CD14-positive monocyte (primary cell): ENCODE results near the gene MAGI3. TPM values are rescaled to one million over a fixed set of nuclear protein-coding genes. Genes with fewer than 3 reads are reported as not detected.
A peak's percentile ranks its signal among the peaks of the same experiment; 100 is the strongest.

Experiments
- DNase-seq, 3 donors: peaks; one replicate each; pipeline ENCODE4 v3.0.0-alpha.2; 2011 to 2022
- H2AFZ ChIP-seq: 2 replicates; pipeline ENCODE4 v1.6.0; 2012; ENCODE audit warnings: mild to moderate bottlenecking, low read depth, low read length, inconsistent platforms; ENCODE audit not compliant: insufficient read depth, poor library complexity, severe bottlenecking
- H3K27ac ChIP-seq, 2 donors: 1 replicate in 1 of 2; 2 replicates in 1 of 2; pipeline ENCODE4 v1.5.1; 2012 to 2013; ENCODE audit warnings: low read length in 2 of 2, control low read depth in 1 of 2, inconsistent platforms in 1 of 2, low read depth in 1 of 2, mild to moderate bottlenecking in 1 of 2
- H3K27me3 ChIP-seq, 2 donors: one replicate each; pipeline versions ENCODE4 v1.6.0 to v1.6.1; 2011 to 2013; ENCODE audit warnings: low read length in 2 of 2; ENCODE audit not compliant: control insufficient read depth in 2 of 2, insufficient read depth in 2 of 2
- H3K36me3 ChIP-seq, 2 donors: replicated peaks in 1 of 2; 1 replicate in 1 of 2; 2 replicates in 1 of 2; pipeline versions ENCODE4 v1.5.1 to v1.6.1; 2012 to 2013; ENCODE audit warnings: low read length in 2 of 2, control low read depth in 1 of 2, inconsistent platforms in 1 of 2, mild to moderate bottlenecking in 1 of 2; ENCODE audit not compliant: insufficient read depth in 2 of 2, control insufficient read depth in 1 of 2
- H3K4me1 ChIP-seq, 2 donors: 1 replicate in 1 of 2; 2 replicates in 1 of 2; pipeline versions ENCODE4 v1.5.1 to v1.6.1; 2012 to 2013; ENCODE audit warnings: low read length in 2 of 2, control low read depth in 1 of 2, inconsistent platforms in 1 of 2, mild to moderate bottlenecking in 1 of 2, moderate library complexity in 1 of 2; ENCODE audit not compliant: insufficient read depth in 2 of 2, control insufficient read depth in 1 of 2
- H3K4me2 ChIP-seq: replicated peaks from 2 replicates; pipeline ENCODE3; 2012; ENCODE audit warnings: low read length, moderate library complexity, mild to moderate bottlenecking; ENCODE audit not compliant: poor library complexity, severe bottlenecking; ENCODE audit errors: extremely low read depth
- H3K4me3 ChIP-seq, 3 experiments: fragments of 200-600 bp in 1 of 3; sonication (generic) in 1 of 3; replicated peaks in 1 of 3; 1 replicate in 2 of 3; 2 replicates in 1 of 3; pipeline ENCODE4 v1.5.1; 2011 to 2013; ENCODE audit warnings: low read length in 3 of 3, mild to moderate bottlenecking in 3 of 3, control low read depth in 2 of 3, low read depth in 2 of 3, inconsistent platforms in 1 of 3, moderate library complexity in 1 of 3
- H3K79me2 ChIP-seq: 2 replicates; pipeline ENCODE4 v1.6.0; 2012; ENCODE audit warnings: mild to moderate bottlenecking, control low read depth, inconsistent platforms, low read length, moderate library complexity; ENCODE audit not compliant: insufficient read depth
- H3K9ac ChIP-seq: 2 replicates; pipeline ENCODE4 v1.6.0; 2017; ENCODE audit warnings: low read length, mild to moderate bottlenecking; ENCODE audit not compliant: insufficient read depth, poor library complexity, severe bottlenecking
- H3K9me3 ChIP-seq, 2 donors: replicated peaks in 1 of 2; 1 replicate in 1 of 2; 2 replicates in 1 of 2; pipeline versions ENCODE4 v1.5.1 to v1.6.1; 2012 to 2013; ENCODE audit warnings: low read length in 2 of 2, control low read depth in 1 of 2; ENCODE audit not compliant: control insufficient read depth in 1 of 2, insufficient read depth in 1 of 2
- H4K20me1 ChIP-seq: 2 replicates; pipeline ENCODE4 v1.6.0; 2012; ENCODE audit warnings: mild to moderate bottlenecking, low read length, control low read depth, moderate library complexity; ENCODE audit not compliant: insufficient read depth
- H3K27ac Mint-ChIP-seq, 7 donors: one replicate each; pipeline ENCODE4 v1.8.0; 2020; ENCODE audit warnings: mild to moderate bottlenecking in 7 of 7, mixed read lengths in 7 of 7, moderate library complexity in 6 of 7, inconsistent platforms in 2 of 7
- H3K27me3 Mint-ChIP-seq, 3 donors: one replicate each; pipeline ENCODE4 v1.8.0; 2021 to 2022; ENCODE audit warnings: low read depth in 3 of 3, mild to moderate bottlenecking in 3 of 3, mixed read lengths in 3 of 3, moderate library complexity in 3 of 3, inconsistent platforms in 1 of 3
- H3K36me3 Mint-ChIP-seq, 2 donors: one replicate each; pipeline ENCODE4 v1.8.0; 2020; ENCODE audit warnings: mixed read lengths in 2 of 2, inconsistent platforms in 1 of 2, mild to moderate bottlenecking in 1 of 2
- H3K4me1 Mint-ChIP-seq: one replicate; pipeline ENCODE4 v1.8.0; 2020; ENCODE audit warnings: mild to moderate bottlenecking, mixed read lengths
- H3K4me3 Mint-ChIP-seq, 2 donors: one replicate each; pipeline ENCODE4 v1.8.0; 2020; ENCODE audit warnings: mild to moderate bottlenecking in 2 of 2, mixed read lengths in 2 of 2, moderate library complexity in 1 of 2
- H3K9me3 Mint-ChIP-seq, 7 donors: one replicate each; pipeline ENCODE4 v1.8.0; 2020 to 2022; ENCODE audit warnings: mixed read lengths in 7 of 7, mild to moderate bottlenecking in 6 of 7, moderate library complexity in 6 of 7, inconsistent platforms in 2 of 7
- WGBS: methylation state at CpG from one replicate; pipeline ENCODE4 v1.1.5; 2013; ENCODE audit warnings: missing lambda C conversion rate; ENCODE audit not compliant: insufficient coverage; 5-methylcytosine and 5-hydroxymethylcytosine counted together
- intact Hi-C, 2 donors: fragments of 100-400 bp; cut with micrococcal nuclease; formaldehyde crosslinking; loops; one replicate each; pipeline versions ENCODE4 v1.15.0 to v1.15.1; 2023
- polyA plus RNA-seq, 3 donors: library from polyadenylated mRNA; depleted of rRNA in 1 of 3; unstranded in 2 of 3; stranded (reverse) in 1 of 3; fragments of 300-500 nt in 2 of 3; fragments of >200 nt in 1 of 3; fragmentation: Illumina TruSeq in 2 of 3; gene quantifications; 1 replicate in 2 of 3; 2 replicates in 1 of 3; pipeline ENCODE4 v1.2.3, GENCODE V29; 2012 to 2021
- TF ChIP-seq, protein P1 (sequence below): fragments of 200-600 bp; IDR thresholded peaks from one replicate; pipeline ENCODE4 v1.8.0; 2022; ENCODE audit warnings: antibody characterized with exemption, mild to moderate bottlenecking

MAGI3 gene
- polyA plus RNA-seq, 3 donors = 0.36 to 0.58 (median 0.43) TPM

DNA sequence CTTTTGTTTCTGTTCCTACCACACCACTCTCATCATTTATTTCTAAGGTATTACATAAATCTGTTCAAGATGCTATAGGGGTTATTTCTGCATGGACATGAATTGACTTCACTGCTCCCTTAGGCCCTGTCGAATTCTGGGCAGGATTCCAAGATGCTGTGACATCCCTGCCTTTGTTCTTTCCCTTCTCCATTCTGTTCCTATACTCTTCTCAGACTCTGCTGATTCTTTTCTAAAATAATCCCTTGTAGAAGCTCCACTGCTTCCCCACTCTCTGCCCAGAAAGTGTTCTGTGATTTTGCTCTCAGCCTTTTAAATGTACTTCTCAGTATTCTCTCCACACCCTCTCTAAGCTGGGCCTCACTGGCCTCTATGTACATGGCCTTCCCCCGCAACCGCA is 269.8 kb downstream of the MAGI3 start:
- Histone ChIP-seq H3K27me3 (no peaks in the 10 kb centered on the region), H3K4me3 (no peak overlapping the region), H3K4me1 (peaks cover 27 to 43% of the 10 kb centered on the region in 2 donors), H3K4me2 (no peak overlapping the region), H4K20me1 (no peaks in the 10 kb centered on the region), H3K79me2 (no peaks in the 10 kb centered on the region), H3K36me3 (no peaks in the 10 kb centered on the region), H3K27ac (no peak overlapping the region), H2AFZ (no peak overlapping the region), H3K9ac (no peak overlapping the region), H3K9me3 (no peaks in the 10 kb centered on the region)
- no peak for DNase-seq
- 65% methylated on average over 3 of the region's 3 CpGs for WGBS
- Mint-ChIP-seq H3K36me3 (no peaks in the 10 kb centered on the region), H3K9me3 (no peaks in the 10 kb centered on the region), H3K27me3 (peaks cover 0 to 2% (median 0%) of the 10 kb centered on the region in 3 donors), H3K4me1 (peaks cover 46% of the 10 kb centered on the region), H3K4me3 (no peak overlapping the region), H3K27ac (peak overlapping the region in 3 of 7 donors; percentile 21 to 77 (median 39))
- intact Hi-C loops = no loop called here
- TF ChIP-seq, protein P1, sequence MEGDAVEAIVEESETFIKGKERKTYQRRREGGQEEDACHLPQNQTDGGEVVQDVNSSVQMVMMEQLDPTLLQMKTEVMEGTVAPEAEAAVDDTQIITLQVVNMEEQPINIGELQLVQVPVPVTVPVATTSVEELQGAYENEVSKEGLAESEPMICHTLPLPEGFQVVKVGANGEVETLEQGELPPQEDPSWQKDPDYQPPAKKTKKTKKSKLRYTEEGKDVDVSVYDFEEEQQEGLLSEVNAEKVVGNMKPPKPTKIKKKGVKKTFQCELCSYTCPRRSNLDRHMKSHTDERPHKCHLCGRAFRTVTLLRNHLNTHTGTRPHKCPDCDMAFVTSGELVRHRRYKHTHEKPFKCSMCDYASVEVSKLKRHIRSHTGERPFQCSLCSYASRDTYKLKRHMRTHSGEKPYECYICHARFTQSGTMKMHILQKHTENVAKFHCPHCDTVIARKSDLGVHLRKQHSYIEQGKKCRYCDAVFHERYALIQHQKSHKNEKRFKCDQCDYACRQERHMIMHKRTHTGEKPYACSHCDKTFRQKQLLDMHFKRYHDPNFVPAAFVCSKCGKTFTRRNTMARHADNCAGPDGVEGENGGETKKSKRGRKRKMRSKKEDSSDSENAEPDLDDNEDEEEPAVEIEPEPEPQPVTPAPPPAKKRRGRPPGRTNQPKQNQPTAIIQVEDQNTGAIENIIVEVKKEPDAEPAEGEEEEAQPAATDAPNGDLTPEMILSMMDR = no peak

DNA sequence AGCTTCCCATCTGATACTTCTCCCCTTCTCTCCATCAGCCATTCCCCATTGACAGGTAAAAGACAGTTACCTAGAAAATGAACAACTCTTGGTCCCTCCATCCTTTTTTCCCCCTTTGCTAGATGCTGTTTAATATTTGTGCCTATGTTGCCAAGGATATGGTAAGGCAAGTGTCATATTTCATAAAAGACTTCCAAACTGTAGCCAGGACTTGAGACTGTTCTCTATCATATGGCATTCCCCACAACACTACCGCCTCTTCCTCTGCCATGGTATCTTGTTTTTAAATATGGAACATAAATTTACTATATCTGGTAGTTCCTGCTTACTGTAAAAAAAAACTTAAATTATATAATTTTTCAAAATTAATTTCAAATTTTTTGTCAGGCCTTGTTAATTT is 271.8 kb downstream of the MAGI3 start:
- H3K4me2 ChIP-seq = no peak overlapping the region
- no peak overlapping the region for H3K9ac ChIP-seq
- no peaks in the 10 kb centered on the region for H4K20me1 ChIP-seq
- Mint-ChIP-seq H3K4me1 (peaks cover 62% of the 10 kb centered on the region), H3K36me3 (no peaks in the 10 kb centered on the region), H3K9me3 (peaks cover 0 to 2% (median 0%) of the 10 kb centered on the region in 7 donors), H3K4me3 (no peak overlapping the region), H3K27ac (peak overlapping the region in 1 of 7 donors; percentile 53), H3K27me3 (peaks cover 0 to 2% (median 0%) of the 10 kb centered on the region in 3 donors)
- WGBS = no CpG with 5 or more reads among the region's 1 CpG
- H3K4me3 ChIP-seq = no peak overlapping the region
- peaks cover 27 to 55% of the 10 kb centered on the region in 2 donors for H3K4me1 ChIP-seq
- H3K27me3 ChIP-seq = no peaks in the 10 kb centered on the region
- no peaks in the 10 kb centered on the region for H3K79me2 ChIP-seq
- intact Hi-C loops = no loop called here
- no peak overlapping the region for H3K27ac ChIP-seq
- TF ChIP-seq, protein P1 = no peak
- no peaks in the 10 kb centered on the region for H3K9me3 ChIP-seq
- H2AFZ ChIP-seq = no peak overlapping the region
- no peak for DNase-seq
- H3K36me3 ChIP-seq = no peaks in the 10 kb centered on the region
